ENCODE measurements around the gene PGLYRP2.

PGLYRP2 gene

DNA sequence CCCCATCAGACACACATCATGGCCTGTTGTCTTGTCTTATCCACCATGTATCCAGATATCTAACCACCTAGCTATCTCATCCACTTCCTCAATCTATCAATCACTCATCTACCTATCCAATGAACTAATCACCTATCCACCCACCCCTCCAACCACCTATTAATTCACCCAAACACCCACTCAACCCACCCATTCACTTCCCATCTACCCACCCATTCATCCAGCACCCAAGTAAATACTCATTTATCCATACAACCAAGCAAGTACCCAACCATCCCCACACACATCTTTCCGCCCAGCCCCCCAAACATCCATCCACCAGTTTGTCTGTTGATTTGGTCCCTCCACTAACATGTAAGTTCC is 28.8 kb downstream of the PGLYRP2 start:
- H3K4me3 ChIP-seq (ENCODE audit: low read length): no peak overlapping the region
- TF ChIP-seq, protein P1, sequence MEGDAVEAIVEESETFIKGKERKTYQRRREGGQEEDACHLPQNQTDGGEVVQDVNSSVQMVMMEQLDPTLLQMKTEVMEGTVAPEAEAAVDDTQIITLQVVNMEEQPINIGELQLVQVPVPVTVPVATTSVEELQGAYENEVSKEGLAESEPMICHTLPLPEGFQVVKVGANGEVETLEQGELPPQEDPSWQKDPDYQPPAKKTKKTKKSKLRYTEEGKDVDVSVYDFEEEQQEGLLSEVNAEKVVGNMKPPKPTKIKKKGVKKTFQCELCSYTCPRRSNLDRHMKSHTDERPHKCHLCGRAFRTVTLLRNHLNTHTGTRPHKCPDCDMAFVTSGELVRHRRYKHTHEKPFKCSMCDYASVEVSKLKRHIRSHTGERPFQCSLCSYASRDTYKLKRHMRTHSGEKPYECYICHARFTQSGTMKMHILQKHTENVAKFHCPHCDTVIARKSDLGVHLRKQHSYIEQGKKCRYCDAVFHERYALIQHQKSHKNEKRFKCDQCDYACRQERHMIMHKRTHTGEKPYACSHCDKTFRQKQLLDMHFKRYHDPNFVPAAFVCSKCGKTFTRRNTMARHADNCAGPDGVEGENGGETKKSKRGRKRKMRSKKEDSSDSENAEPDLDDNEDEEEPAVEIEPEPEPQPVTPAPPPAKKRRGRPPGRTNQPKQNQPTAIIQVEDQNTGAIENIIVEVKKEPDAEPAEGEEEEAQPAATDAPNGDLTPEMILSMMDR (conservative IDR thresholded peaks at IDR 0.05; ENCODE audit: low read depth, low read length): no peak
- DNase-seq (ENCODE audit: low read depth): no peak

DNA sequence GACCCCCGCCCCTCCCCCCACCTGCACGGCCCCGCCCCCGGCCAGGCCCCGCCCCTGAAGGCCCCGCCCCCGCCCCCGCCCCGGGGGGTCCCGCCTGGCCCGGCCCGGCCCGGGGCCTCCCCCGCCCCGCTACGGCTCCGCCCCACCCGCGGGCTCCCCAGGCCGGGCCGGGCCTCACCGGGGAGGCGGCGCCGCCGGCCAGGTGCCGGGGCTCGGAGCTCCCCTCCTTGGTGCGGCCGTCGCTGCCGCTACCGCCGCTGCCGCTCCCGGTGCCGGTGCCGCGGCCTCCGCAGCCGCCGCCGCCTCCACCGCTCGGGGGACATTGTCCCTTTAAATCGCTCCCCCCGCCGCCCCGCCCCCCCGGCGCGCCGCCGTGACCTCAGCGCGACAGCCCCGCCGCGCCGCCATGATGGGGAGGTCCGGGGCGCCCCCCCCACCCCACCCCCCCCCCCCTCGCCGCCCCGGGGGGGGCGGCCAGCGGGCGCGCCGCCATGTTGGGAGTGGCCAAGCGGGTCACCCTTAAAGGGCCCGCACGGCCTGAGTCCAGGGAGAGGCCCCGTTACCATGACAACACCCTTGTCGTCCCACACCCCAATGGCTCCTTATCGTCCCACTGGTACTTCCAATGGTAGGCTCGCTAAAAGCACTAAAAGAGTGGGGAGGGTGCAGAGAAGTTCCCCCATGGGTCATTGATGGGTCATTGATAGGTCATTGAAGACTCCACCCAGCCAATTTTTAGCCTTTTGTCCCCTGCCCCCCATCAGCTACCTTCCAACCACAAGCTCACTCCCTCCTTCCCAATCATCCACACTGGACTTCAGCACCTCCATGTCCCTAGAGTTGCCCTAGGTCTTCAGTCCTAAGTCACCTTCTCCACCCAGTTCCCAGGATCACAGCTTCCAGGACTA is 29.4 kb downstream of the PGLYRP2 start, which contains the start of gene WIZ:
TSS of gene WIZ (minus strand) at position 337 of the 908 bp plus-strand sequence. CDS start 1,649 bp downstream, outside the sequence.
- DNase-seq (ENCODE audit: low read depth): no peak
- peak within 1 kb of the TSS; percentile 65 for H3K4me3 ChIP-seq (ENCODE audit: low read length)
- TF ChIP-seq, protein P1 (conservative IDR thresholded peaks at IDR 0.05; ENCODE audit: low read depth, low read length): no peak

DNA sequence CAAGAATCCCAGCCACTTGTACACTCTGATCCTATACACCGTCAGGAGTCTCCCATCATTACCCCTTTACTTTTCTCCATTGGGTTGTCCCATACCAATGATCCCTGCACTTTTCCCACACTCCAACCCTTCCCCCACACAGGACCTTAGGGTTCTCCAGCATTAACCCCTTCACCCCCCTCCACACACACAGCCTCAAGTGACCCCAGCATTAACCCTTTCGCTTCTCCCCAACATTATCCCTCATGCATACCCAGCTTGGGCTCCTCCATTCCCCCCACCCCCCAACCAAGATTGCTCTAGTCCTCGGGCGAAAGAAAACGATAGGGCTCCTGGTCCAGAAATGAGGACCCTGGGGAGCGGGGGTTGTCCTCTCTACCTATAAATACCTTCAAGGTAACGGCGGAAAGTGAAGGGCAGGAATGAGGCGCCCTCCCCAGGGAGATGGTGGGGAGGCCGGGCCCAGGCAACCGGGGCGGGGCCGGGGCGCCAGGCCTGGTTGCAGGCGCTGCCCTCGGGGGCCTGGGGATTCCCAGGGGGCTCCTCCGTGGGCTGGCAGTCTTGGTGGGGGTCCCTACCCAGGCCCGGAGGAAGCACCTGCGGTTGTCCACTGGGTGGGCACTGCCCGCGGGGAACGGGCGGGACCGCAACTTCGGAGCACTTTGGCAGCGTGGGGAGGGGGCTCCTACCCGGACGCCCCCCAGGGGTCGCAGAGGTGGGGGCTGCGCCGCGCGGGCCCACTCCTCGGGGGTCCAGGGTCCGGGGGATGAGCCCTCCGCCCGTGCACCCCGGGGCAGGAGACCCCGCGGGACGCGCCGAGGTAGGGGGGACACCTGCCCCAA is 30.3 kb downstream of the PGLYRP2 start:
- H3K4me3 ChIP-seq (ENCODE audit: low read length): peak overlapping the region; percentile 65
- TF ChIP-seq, protein P1 (conservative IDR thresholded peaks at IDR 0.05; ENCODE audit: low read depth, low read length): no peak
- no peak for DNase-seq (ENCODE audit: low read depth)

DNA sequence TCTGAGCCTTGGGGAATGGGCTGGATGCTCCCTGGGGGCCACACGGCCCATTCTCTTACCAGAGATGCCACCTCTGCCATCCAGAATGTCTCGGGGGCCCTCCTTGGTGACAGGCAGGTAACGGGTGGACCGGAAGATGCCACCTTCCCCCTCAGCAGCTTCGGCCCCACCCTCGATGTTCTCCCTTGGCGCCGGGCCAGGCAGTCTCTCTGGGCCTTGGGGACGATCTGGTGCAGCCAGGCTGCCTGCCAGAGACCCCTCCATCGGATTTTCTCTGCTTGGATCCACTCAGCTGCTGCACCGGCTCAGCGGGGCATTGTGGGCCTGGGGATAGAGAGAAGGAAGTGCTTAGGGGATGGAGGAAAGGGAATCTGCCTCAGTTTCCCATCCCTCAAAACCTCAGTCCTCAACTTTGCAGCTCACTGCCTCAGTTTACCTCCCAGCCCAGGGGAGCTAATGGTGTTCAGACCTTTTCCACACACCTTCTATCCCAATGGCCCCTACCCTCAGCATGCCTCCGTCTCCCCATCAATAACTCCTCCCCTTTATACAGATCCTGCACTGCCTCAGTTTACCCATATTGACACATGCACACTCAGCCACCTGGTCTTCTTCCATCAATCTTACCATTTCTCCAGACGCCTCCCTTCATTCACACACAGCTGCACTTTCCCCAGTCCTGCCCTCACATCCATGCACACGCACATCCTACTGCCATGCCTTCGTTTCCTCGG is 31.1 kb downstream of the PGLYRP2 start:
- peak overlapping the region; percentile 65 for H3K4me3 ChIP-seq (ENCODE audit: low read length)
- TF ChIP-seq, protein P1 (conservative IDR thresholded peaks at IDR 0.05; ENCODE audit: low read depth, low read length): no peak
- DNase-seq (ENCODE audit: low read depth): no peak

DNA sequence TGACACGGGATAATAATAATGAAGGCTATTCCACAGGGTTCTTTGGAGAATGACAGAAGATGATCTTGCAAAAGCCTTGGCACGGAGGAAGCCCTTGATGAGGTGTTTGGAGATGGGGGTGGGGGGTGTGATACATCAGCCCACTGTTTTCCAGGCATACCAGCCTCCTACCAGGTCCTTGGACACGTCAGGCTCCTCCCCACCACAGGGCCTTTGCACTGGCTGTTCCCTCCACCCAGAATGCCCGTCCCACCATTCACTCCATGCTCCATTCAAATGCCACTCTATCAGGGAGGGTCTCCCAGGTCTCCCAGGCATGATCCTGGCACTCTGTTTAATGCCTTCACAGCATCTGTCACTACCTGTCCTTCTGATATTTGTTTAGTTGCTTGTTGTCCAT is 32.2 kb downstream of the PGLYRP2 start:
- TF ChIP-seq, protein P1 (conservative IDR thresholded peaks at IDR 0.05; ENCODE audit: low read depth, low read length): no peak
- no peak for DNase-seq (ENCODE audit: low read depth)
- H3K4me3 ChIP-seq (ENCODE audit: low read length): no peak overlapping the region

DNA sequence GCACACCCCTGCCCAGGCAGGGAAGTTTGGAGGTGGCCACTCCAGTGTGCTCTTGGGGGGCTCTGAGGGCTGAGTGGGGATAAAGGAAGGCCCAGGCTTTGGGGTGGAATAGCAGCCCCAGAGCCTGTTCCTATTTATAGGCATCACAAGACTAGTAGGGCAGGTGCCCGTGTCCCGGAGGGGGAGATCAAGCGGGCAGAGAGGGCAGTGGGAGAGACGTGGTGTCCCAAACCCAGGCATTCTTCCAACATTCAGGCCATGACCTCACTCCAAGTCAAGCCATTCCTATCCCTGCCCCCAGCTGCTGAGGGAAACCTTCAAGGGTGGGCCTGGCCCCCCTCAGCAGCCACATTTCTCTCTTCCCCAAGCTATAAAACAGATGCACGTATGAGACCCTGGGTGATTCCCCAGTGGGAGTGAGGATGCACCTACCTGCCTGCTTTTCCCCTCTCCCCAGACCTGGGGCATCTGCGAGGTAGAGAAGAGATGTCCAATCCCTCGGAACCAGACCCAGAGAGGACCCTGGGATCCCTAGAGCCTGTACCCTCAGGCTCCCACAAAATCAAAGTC is 33.4 kb downstream of the PGLYRP2 start:
- H3K4me3 ChIP-seq (ENCODE audit: low read length): no peak overlapping the region
- DNase-seq (ENCODE audit: low read depth): no peak
- TF ChIP-seq, protein P1 (conservative IDR thresholded peaks at IDR 0.05; ENCODE audit: low read depth, low read length): no peak
